ENCODE results near the gene SFSWAP.

SFSWAP gene

GRCh38 chr12:131835616-131836171, 124.8 kb downstream of the SFSWAP start:
- no peak for DNase-seq (ENCODE audit: low spot score)

DNA sequence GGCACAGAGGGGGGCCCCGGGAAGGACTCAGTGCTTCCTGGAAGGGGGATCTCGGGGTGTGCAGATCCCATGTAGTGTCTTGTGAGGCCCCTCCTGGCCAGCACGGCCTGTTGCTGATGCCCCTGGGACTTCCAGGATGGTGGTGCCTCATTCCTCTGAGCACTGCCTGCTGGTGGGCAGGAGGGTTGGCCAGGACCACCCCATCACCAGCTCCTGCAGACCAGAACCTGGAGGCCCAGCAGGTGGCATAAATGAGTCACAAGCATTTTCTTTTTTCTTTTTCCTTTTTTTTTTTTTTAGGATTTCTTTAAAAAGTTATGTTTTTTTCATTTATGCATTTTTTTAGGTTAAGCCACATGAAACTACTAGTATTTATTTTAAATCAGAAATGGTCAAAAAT, 125.3 kb downstream of the SFSWAP start:
- no peak for DNase-seq (ENCODE audit: low spot score)

GRCh38 chr12:131836714-131837397, 126.0 kb downstream of the SFSWAP start:
- no peak for DNase-seq (ENCODE audit: low spot score)

- DNase-seq (ENCODE audit: low spot score), result no peak
Measured at GRCh38 chr12:131840643-131841416, 129.9 kb downstream of the SFSWAP start.

GRCh38 chr12:131841547-131841946, 130.7 kb downstream of the SFSWAP start:
- DNase-seq (ENCODE audit: low spot score), result no peak

DNA sequence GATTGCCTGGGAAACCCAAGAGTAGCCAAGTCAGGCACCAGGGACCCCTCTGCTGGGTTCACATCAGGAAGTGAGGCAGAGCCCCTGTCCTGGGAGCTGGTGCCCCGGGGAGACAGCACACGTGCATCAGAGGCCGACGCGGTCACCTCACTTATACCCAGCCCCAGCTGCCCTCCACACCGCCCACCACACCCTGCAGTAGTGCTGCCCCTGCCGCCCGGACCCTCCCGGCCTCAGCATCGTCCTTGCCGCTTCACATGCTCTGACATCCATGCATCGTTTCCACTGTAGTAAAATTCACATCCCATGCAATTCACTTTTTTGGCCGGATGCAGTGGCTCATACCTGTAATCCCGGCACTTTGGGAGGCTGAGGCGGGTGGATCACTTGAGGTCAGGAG, 131.3 kb downstream of the SFSWAP start:
- DNase-seq (ENCODE audit: low spot score), result no peak

DNA sequence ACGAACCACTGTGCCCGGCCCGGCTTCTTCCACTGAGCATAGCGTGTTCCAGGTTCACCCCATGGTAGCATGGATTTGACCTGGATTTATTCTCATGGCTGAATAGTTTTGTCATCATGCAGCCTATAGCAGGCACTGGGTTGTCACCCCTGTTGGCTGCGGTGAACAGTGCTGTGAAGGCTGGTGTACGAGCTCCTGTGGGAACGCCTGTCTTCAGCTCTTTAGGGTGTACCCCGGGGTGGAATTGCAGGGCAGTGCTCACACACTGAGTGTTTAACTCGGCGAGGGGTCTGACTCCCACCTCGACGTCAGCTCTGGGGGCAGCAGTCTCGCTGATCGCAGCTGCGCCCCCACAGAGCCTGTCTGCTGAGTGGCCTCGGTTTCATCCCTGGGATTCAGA, 132.6 kb downstream of the SFSWAP start:
- DNase-seq (ENCODE audit: low spot score), result no peak

- DNase-seq (ENCODE audit: low spot score), result no peak
Measured at GRCh38 chr12:131844140-131844539, 133.2 kb downstream of the SFSWAP start.

- DNase-seq (ENCODE audit: low spot score), result no peak
Measured at GRCh38 chr12:131844656-131845055, 133.8 kb downstream of the SFSWAP start.

DNA sequence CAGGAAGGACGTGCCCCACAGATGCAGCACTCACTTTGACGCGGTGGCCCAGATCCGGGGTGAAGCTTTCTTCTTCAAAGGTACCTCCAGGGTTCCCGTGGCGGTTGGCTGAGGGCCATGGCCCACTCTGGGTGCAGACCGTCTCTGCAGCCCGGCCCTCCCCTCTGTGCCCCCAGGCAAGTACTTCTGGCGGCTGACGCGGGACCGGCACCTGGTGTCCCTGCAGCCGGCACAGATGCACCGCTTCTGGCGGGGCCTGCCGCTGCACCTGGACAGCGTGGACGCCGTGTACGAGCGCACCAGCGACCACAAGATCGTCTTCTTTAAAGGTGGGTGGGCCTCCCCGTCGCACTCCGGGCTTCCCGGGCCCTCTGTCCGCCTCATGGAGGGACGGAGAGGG, 134.2 kb downstream of the SFSWAP start:
- DNase-seq (ENCODE audit: low spot score), result no peak

GRCh38 chr12:131847456-131847855, 136.6 kb downstream of the SFSWAP start:
- DNase-seq (ENCODE audit: low spot score), result no peak

DNA sequence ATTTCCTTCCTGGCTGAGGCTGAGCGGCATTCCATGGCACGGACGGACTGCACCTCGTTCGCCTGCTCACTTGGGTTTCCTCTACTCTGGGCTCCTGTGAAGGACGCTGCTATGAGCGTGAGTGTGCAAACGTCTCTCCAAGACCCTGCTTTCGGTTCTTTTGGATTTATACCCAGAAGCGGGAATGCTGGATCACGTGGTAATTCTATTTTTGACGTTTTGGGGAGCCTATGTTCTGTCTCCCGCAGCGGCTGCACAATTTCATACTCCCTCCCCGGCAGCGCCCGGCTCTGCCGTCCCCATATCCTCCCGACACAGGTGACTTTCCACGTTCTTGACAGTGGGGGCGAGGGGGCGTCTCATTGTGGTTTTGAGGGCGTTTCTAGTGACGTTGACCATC, 137.9 kb downstream of the SFSWAP start:
- DNase-seq (ENCODE audit: low spot score), result no peak

All from left forelimb (tissue), 1 donor.